Glomerular visceral epithelial cell (primary cell): ENCODE data around the gene ASTN2.
A peak's percentile ranks its signal among the peaks of the same experiment; 100 is the strongest.
"Not testable (repeated sequence)": the region's sequence is repeated elsewhere in the genome, so short reads cannot be mapped to it uniquely, and the experiment has no call there.

ENCODE experiments used
- DNase-seq: peaks from one replicate; pipeline ENCODE4 v3.0.0-alpha.2; 2016; ENCODE audit errors: extremely low spot score

Gene ASTN2

DNA sequence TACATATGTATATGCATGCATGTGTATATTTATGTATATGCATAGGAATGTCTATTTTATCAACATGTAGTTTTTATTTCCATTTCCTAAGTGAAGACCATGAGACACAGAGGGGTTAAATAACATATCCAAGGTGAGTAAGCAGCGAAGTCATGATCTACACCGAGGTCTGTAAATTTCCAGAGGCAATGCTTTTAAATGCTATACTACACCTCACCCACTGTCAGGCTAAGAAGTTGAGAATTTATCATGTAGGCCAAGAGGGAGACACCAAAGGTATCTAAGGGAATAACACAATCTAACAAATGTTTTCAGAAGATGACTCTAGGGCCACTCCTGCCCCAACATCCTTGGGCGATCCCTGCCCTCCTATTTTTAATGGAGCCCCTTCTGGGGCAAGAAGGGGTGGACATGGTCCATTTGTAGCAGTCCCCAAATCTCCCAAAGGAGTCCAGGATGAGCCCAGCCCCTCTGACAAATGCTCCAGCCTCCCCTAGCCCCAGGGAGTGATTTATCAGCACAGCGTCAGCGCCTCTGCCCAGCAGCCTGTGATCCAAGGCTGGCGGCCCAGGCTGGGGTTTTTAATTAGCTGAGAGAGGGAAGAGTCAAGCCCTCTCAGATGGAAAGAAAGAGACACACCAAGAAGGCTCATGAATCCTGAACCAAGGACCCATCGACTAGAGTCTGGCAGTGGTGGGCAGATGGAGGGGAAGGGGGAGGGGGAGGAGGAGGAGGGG is 339.9 kb downstream of the ASTN2 start:
- no peak for DNase-seq

- DNase-seq: no peak
Measured at GRCh38 chr9:117074342-117074662, 340.6 kb downstream of the ASTN2 start.

GRCh38 chr9:117073539-117074341 is 341.1 kb downstream of the ASTN2 start:
- DNase-seq: peak; percentile 17

- DNase-seq: no peak
Measured at GRCh38 chr9:117073071-117073470, 341.8 kb downstream of the ASTN2 start.

DNA sequence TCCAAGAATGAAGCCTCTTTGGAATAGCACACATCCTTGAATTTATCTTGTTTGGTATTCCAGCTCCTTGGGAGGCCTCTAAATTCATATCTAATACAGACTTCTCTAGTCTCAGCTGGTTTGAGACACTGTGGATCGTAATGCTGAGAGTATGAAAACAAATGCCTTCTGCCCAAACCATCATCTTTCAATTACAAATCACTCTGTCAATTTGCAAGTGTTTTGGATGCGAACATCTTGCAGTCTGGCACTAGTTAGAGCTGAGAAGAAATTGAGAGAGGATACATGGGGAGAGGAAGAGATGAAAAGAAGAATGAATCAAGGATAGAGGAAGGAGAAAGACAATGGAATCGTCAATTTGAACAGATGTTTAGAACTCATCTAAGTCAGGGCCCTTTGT is 342.6 kb downstream of the ASTN2 start:
- no peak for DNase-seq

- DNase-seq: not testable (repeated sequence)
Measured at GRCh38 chr9:117071673-117072207, 343.1 kb downstream of the ASTN2 start.

GRCh38 chr9:117063721-117064471 is 351.0 kb downstream of the ASTN2 start:
- no peak for DNase-seq

DNA sequence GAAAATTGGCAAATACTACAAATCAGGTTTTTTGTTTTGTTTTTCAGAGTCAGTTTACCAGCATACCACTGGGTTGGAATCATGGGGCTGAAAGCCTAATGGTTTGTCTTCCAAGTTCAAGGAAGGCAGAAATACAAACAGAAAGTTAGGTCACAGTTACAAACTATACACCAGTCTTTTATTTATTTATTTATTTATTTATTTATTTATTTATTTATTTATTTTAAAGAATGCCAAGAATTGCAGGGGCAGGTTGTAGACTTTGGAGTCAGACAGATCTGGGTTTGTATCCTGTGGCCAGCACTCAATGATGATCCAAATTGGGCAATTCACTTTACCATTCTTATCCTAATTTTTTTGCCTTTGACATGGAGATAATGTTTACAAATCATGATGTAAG is 353.9 kb downstream of the ASTN2 start:
- DNase-seq: no peak

DNA sequence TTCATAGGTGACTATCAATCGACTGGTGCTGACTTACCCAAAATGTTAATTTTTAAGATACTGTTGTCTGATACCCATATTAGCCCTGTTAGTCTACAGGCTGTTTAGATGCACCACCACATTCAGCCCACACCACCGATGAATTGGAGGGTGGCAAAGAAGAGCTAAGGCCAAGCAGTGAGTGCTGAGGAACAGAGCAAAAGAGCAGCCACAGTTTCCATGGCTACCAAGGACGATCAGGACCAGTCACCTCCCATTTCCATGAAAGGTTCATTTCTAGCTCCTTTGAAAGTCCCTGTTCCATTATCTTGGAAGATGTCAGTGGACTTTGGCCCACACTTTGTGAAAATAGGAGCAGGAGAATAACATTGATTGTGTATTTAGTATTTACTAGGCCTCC is 364.9 kb downstream of the ASTN2 start:
- DNase-seq: no peak

GRCh38 chr9:117046666-117047327 is 368.1 kb downstream of the ASTN2 start:
- DNase-seq: no peak

DNA sequence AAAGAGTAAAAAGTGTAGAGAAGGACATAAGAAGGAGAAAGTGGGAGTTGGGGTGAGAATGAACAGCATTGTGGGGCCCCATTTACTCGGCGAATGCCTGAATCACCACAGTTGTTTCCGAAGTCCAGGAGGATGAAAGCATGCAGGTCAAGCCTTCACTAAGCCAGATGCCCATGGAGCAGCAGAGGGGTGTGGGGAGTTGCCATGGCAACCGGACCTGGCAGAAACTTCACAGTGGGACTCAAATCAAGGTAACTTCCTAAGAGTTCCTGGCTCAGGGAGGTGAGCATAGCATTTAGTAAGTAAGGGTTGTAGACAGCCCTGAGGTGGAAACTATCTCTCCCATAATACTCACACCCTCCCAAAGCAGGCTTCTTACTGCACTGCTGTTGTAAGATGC is 370.6 kb downstream of the ASTN2 start:
- DNase-seq: no peak

GRCh38 chr9:117043159-117043558 is 371.7 kb downstream of the ASTN2 start:
- no peak for DNase-seq

DNA sequence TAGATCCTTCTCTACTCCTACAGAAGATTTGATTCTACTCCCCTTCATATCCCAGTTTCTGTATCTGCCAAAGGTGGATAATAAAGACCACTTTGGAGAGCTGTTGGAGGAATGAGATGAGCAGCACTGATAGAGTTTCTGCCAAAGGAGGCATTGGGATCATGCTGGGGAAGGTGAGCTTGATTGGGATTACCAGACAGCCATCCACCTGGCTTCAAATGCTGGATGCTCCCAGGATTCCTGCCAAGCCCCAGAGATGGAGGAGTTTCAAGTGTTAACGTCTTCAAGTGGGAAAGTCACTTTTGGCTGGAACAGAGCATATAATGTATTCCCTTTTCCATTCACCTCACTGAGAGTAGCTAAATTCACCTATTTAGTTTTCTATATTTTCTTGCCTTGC is 379.3 kb downstream of the ASTN2 start:
- DNase-seq: no peak

DNA sequence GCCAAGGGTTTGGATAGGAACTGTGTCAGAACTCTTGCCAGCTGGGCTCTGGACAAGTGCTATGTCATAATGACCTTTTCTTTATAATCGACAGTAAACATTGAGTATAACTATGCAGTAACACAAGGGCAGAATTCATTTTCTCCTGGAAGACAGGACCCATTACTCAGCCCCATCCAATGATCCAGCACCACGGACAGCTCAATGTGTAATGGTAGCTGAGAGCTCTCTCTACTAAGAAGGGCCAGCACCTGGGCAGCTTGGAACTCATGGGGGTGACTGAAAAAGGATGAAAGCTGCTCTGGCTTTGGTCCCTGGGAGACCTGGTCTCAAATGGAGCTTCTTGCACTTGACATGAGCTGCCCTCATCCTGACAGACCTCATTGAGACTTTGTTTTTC is 380.0 kb downstream of the ASTN2 start:
- DNase-seq: peak; percentile 16

- DNase-seq: no peak
Measured at GRCh38 chr9:117030254-117030768, 384.5 kb downstream of the ASTN2 start.

DNA sequence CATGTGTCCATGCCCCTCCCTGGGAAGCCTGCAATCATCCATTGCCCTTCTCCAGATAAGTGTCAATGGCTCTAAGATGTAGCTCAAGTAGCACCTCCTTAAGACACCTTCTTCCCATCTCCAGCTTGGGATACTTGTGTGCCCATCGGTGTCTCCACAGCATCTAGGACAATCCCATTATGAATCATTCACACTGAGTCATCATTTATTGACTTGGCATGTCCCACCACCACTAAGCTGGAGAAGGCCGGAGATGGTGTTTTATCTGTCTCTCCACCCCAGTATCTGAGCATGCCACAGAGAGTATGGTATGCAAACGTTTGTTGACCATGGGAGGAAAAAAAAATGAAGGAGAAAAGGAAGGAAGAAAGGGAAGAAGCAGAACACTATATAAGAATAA is 385.5 kb downstream of the ASTN2 start:
- DNase-seq: no peak

- DNase-seq: no peak
Measured at GRCh38 chr9:117028103-117028858, 386.6 kb downstream of the ASTN2 start.

DNA sequence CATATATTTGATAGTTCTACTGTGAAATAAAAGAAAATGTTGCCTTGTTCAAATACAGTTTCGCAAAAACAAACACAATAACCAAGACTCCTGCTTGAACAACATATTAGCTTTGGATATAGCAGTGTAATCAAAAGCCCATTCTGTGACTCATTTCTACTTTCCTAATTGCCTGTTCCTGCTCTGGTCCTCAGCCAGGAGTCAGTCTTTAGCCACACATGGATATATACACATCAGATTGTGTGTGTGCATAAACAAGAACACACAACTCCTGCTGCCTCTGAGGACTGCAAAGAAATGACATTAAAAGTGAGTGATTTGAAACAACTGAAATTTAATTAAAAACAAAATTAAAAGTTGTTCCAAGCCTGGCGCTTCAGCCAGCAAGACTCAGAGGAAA is 393.0 kb downstream of the ASTN2 start:
- DNase-seq: no peak

DNA sequence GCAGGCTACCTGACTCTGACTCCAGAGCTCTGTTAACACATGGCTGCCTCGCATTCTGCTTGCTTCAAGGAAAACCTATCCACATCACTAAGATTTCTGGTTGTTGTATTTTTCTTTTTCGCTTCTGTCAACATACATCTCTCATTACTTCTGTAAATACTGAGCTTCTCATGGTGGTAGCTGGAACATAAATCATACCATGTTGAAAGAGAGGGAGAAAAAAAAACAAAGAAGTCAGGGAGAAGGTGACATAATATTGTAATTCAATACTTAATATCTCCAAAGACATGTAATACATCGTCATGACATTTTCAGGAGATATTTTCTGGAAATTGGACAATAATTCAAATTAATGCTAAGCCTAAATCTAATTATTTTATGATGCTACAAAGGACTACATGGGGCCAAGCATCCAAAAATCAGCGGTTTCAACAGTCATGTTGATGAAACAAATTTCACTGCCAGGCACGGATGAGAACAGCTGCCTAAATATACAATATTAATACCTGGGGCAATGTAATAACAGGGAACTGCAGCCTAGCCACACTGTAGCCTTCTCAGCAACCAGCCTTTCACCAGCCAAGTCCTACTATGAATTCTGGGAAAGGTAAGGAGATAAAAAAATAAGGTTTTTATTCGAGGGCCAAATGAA is 395.8 kb downstream of the ASTN2 start:
- DNase-seq: no peak

- no peak for DNase-seq
Measured at GRCh38 chr9:117017414-117017985, 397.4 kb downstream of the ASTN2 start.
